ENCODE measurements around the gene PHTF1.
"Not testable (repeated sequence)": the region's sequence is repeated elsewhere in the genome, so short reads cannot be mapped to it uniquely, and the experiment has no call there.

Gene PHTF1

GRCh38 chr1:113779542-113779941, 20.3 kb upstream of the PHTF1 start:
- in situ Hi-C loops (cut with MboI; ENCODE audit: low sequenced_read_pairs), result loop anchor here (10.0 kb wide), 1 partner anchor 55 kb away; no protein-coding TSS in a partner anchor

- in situ Hi-C loops (cut with MboI; ENCODE audit: low sequenced_read_pairs), result loop anchor here (10.0 kb wide), 1 partner anchor 57 kb away; no protein-coding TSS in a partner anchor
These were observed 18.3 kb upstream of the PHTF1 start for GRCh38 chr1:113777561-113777960.

- in situ Hi-C loops (cut with MboI; ENCODE audit: low sequenced_read_pairs), result loop anchor here (10.0 kb wide), 1 partner anchor 65 kb away; no protein-coding TSS in a partner anchor
These were observed 10.7 kb upstream of the PHTF1 start for GRCh38 chr1:113770031-113770430.

- in situ Hi-C loops (cut with MboI; ENCODE audit: low sequenced_read_pairs), result no loop called here
These were observed 10.3 kb upstream of the PHTF1 start for GRCh38 chr1:113769601-113769970.

GRCh38 chr1:113768916-113769600, 9.8 kb upstream of the PHTF1 start:
- in situ Hi-C loops (cut with MboI; ENCODE audit: low sequenced_read_pairs), result no loop called here

GRCh38 chr1:113765306-113766230, 6.3 kb upstream of the PHTF1 start:
- in situ Hi-C loops (cut with MboI; ENCODE audit: low sequenced_read_pairs), result no loop called here

- in situ Hi-C loops (cut with MboI; ENCODE audit: low sequenced_read_pairs), result no loop called here
These were observed 4.4 kb upstream of the PHTF1 start for GRCh38 chr1:113763661-113764060.

- in situ Hi-C loops (cut with MboI; ENCODE audit: low sequenced_read_pairs), result no loop called here
These were observed 2.7 kb upstream of the PHTF1 start for GRCh38 chr1:113761937-113762336.

- in situ Hi-C loops (cut with MboI; ENCODE audit: low sequenced_read_pairs), result no loop called here
These were observed 1.1 kb upstream of the PHTF1 start for GRCh38 chr1:113760102-113761080.

- in situ Hi-C loops (cut with MboI; ENCODE audit: low sequenced_read_pairs), result no loop called here
These were observed 504 bp downstream of the PHTF1 start for GRCh38 chr1:113758631-113759332.

- in situ Hi-C loops (cut with MboI; ENCODE audit: low sequenced_read_pairs), result no loop called here
These were observed 2.8 kb downstream of the PHTF1 start for GRCh38 chr1:113756461-113756860.

- in situ Hi-C loops (cut with MboI; ENCODE audit: low sequenced_read_pairs), result not testable (repeated sequence)
These were observed 6.0 kb downstream of the PHTF1 start for GRCh38 chr1:113753333-113753732.

- in situ Hi-C loops (cut with MboI; ENCODE audit: low sequenced_read_pairs), result no loop called here
These were observed 7.8 kb downstream of the PHTF1 start for GRCh38 chr1:113751516-113751915.

- in situ Hi-C loops (cut with MboI; ENCODE audit: low sequenced_read_pairs), result no loop called here
These were observed 8.2 kb downstream of the PHTF1 start for GRCh38 chr1:113751114-113751513.

GRCh38 chr1:113749402-113749801, 9.9 kb downstream of the PHTF1 start:
- in situ Hi-C loops (cut with MboI; ENCODE audit: low sequenced_read_pairs), result no loop called here

GRCh38 chr1:113747376-113747775, 11.9 kb downstream of the PHTF1 start:
- in situ Hi-C loops (cut with MboI; ENCODE audit: low sequenced_read_pairs), result no loop called here

- in situ Hi-C loops (cut with MboI; ENCODE audit: low sequenced_read_pairs), result no loop called here
These were observed 13.9 kb downstream of the PHTF1 start for GRCh38 chr1:113745425-113745824.

- in situ Hi-C loops (cut with MboI; ENCODE audit: low sequenced_read_pairs), result no loop called here
These were observed 15.2 kb downstream of the PHTF1 start for GRCh38 chr1:113744114-113744513.

GRCh38 chr1:113742515-113742914, 16.8 kb downstream of the PHTF1 start:
- in situ Hi-C loops (cut with MboI; ENCODE audit: low sequenced_read_pairs), result no loop called here

All from HL-60/S4 treated with retinoic acid at 250 ng/mL for 4 days and 3 days (cell line).